ELR (cell line): Measurements from ENCODE around the gene NHSL1.

Source experiments
- DNase-seq: peaks from one replicate; pipeline ENCODE4 v3.0.0-alpha.2; 2015; ENCODE audit warnings: low read depth

NHSL1 gene

GRCh38 chr6:138493413-138493812 lies 5.9 kb downstream of the NHSL1 start:
- DNase-seq: peak; percentile 13

GRCh38 chr6:138492871-138493270 lies 6.4 kb downstream of the NHSL1 start:
- DNase-seq: no peak

DNA sequence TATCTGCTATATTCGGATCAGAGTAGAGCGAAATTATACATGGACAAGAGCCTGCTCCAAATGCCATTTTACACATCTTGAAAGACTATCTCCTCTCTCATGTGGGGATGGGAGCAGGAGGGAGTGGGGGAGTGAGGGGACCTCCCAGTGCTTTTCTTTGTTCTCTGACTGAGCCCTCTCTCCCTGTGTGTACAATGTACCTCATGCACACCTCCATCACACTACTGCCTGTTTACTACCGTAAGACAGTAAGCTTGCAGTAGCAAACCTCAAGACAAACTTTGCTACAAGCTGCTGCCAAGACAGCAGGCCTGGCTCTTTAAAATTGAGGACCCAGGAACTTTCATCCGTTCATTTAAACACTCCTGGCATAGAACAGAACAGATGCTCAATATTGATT lies 7.2 kb downstream of the NHSL1 start:
- DNase-seq: no peak

- no peak for DNase-seq
Measured at GRCh38 chr6:138491017-138491416, 8.3 kb downstream of the NHSL1 start.

DNA sequence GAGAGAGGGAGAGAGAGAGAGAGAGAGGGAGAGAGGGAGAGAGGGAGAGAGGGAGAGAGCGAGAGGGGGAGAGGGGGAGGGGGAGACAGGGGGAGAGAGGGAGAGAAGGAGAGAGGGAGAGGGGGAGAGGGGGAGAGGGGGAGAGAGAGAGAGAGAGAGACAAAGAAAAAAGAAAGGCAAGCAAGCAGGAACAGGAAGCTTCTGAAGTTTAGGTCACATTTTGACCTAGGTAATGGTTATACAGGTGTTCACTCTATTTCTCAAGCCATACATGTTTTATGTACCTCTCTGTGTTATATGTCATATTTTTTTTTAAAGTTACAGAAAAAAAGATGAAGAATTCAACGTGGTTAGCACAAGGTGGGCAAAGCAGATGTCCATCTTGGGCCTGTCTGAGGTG lies 9.4 kb downstream of the NHSL1 start:
- no peak for DNase-seq

- no peak for DNase-seq
Measured at GRCh38 chr6:138487102-138487604, 12.1 kb downstream of the NHSL1 start.

- DNase-seq: no peak
Measured at GRCh38 chr6:138486249-138487101, 12.8 kb downstream of the NHSL1 start.

DNA sequence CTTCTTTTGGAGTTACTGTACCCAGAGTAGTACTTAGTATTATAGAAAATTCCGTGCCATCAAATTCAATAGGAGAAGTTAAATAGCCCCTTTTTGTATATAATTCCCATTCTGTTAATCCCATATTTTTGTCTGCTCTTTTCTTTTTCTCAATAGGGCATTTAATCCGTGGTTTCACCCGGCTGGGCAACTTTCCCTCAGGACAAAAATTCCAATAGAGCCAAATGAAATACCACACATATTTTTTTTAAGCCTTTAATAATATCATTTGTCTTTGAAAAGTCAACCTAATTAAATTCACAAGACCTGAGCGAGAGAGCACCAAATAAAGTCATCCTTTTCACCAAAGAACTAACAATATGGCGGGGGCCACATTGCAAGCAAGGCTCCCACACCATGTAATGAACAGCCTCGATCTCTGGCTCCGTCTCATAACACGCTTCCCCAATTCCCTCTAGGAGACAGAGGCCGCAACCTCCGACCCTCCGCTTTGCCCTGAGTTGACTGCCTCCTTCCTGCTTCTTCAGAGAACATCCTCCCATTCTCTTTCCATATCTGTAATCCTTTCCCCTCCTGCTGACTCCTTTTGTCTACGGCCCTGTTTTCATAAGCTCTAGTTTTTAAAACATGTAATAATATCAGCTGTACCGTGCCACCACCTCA lies 13.6 kb downstream of the NHSL1 start:
- DNase-seq: no peak

- DNase-seq: no peak
Measured at GRCh38 chr6:138485005-138485545, 14.2 kb downstream of the NHSL1 start.

DNA sequence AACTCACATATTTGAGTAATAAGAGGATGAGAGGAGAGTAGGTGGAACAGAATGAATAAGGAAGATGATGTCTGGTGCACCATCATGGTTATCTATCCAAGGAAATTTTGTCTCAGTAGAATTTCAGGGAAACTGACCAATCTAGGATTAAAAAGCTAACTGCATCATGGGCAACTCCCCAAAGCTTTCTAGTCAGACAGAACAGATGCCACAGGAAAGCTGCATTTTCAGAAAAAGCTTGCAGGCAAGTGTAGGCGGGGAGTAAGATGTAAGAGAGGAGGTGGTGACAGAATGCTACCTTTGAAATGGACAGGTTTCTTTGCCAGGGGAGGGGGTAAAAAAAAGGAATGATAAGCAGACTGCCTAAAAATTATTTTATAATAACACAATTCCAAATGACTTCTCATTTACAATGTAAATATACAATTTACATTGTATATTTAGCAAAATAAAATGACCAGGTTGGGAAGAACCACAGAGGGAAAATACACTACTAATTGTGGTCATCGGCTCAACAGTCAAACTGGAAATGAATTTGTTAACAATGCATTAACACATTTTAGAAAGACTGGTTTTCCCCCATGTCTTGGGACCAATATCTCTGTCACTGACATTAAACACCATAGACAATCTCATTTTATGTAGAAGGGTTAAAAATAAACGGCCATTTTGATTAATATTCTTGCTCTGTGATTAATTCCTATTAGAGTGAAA lies 15.1 kb downstream of the NHSL1 start:
- DNase-seq: no peak

- no peak for DNase-seq
Measured at GRCh38 chr6:138482816-138483215, 16.5 kb downstream of the NHSL1 start.

- no peak for DNase-seq
Measured at GRCh38 chr6:138480279-138480949, 18.9 kb downstream of the NHSL1 start.

DNA sequence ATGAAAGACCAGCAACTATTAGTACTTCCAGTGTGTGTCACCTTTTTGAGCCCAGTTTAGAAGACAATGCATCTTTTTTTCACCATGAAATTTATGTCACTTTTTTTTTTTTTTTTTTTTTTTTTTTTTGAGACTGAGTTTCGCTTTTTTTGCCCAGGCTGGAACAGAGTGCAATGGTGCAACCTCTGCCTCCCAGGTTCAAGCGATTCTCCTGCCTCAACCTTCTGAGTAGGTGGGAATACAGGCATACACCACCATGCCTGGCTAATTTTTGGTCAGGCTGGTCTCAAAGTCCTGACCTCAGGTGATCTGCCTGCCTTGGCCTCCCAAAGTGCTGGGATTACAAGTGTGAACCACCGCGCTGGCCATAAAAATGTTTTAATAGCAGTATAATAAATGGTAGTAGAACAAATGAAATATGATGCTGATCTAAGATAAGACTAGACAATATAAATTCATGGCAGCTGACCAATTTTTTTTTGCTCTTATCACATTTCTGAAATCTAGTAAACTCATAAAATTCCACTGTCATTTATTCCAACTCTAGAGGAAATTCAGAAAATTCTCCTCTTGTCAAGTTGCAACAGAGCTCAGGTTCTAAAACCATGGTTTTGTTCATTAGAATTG lies 21.3 kb downstream of the NHSL1 start:
- no peak for DNase-seq

GRCh38 chr6:138476116-138476515 lies 23.2 kb downstream of the NHSL1 start:
- no peak for DNase-seq

DNA sequence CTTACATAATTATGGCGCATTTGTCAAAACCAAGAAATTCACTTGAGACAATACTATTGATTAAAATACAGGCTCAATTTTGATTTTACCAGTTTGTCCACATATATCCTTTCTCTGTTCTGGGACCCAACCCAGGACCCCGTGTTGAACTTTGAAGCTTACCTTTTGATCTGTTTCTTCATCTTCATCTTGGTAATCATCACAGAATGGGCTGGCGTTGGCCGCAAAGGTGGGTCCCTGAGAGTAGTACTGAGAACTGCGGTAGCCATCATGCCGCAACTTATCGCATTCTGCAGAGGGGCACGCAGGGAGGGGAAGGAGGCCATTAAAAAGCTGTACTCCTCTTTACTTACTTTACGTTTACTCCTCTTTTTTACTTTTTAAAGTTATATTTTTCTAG lies 26.1 kb downstream of the NHSL1 start:
- DNase-seq: no peak

- DNase-seq: peak; percentile 76
Measured at GRCh38 chr6:138468320-138469015, 30.8 kb downstream of the NHSL1 start.

GRCh38 chr6:138467901-138468300 lies 31.4 kb downstream of the NHSL1 start:
- peak; percentile 59 for DNase-seq

- DNase-seq: peak; percentile 96
Measured at GRCh38 chr6:138465007-138465645, 34.2 kb downstream of the NHSL1 start.

DNA sequence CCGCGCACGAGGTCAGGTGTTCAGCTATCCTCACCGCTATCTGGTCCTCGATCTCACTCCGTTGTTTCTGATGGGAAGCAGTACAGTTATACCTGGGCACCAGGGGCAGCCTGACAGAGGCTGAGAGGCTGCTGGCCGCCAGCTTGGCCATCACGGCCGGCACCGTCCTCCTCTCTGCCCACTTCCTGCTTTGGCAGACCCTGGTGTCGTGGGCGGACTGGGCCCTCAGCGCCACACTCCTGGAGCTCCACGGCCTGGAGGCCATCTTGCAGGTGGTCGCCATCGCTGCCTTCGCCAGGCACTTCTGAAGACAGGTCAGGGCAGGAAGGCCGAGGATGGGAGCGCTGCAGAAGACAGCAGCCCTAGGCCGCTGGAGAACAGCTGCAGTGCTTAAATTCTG lies 35.2 kb downstream of the NHSL1 start:
- DNase-seq: no peak

DNA sequence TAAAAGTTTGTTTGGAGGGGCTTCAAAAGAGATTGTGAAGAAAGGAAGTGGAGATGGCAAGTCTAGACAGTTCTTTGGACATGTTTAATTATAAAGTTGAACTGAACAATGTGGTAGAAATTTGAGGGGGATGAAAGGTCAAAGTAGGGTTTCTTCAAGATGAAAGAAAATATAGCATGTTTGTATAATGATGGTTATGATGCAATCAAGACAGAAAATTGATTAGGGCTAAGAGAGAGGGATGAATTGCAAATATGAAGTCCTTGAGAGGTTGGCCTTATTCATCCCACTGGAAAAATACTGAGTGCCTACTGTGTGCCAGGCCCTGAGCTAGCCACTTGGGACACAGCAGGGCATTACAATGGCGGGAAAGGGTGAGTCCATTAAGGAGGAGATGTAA lies 37.6 kb downstream of the NHSL1 start:
- no peak for DNase-seq
